ENCODE data around the gene HSPB1. TPM values are rescaled to one million over a fixed set of nuclear protein-coding genes. Genes with fewer than 3 reads are reported as not detected.
"Not testable (repeated sequence)": the region's sequence is repeated elsewhere in the genome, so short reads cannot be mapped to it uniquely, and the experiment has no call there.

HSPB1 gene
- total RNA-seq, 4 donors from 2014 or later = 981 to 2,288 (median 2,045) TPM

- Histone ChIP-seq H3K27me3 (peaks cover 41% of the 10 kb centered on the region), H3K4me1 (peaks cover 10% of the 10 kb centered on the region), H3K9me3 (no peaks in the 10 kb centered on the region), H3K27ac (no peak overlapping the region), H3K36me3 (no peaks in the 10 kb centered on the region), H3K4me3 (peak overlapping the region; percentile 46)
- 14% methylated on average over 1 of the region's 68 CpGs for WGBS
- TF ChIP-seq POLR2A (IDR thresholded peaks at IDR 0.05) (no peak), CTCF (IDR thresholded peaks at IDR 0.05) (no peak), POLR2AphosphoS5 (IDR thresholded peaks at IDR 0.05) (no peak), EP300 (IDR thresholded peaks at IDR 0.05) (no peak)
- DNase-seq (ENCODE audit: low spot score in 2 of 2) = no peak
These were observed 35.2 kb upstream of the HSPB1 start for GRCh38 chr7:76267107-76267893.

GRCh38 chr7:76267894-76268183 lies 34.6 kb upstream of the HSPB1 start:
- H3K4me3 ChIP-seq = no peak overlapping the region
- DNase-seq (ENCODE audit: low spot score in 2 of 2) = no peak
- peaks cover 41% of the 10 kb centered on the region for H3K27me3 ChIP-seq
- no peaks in the 10 kb centered on the region for H3K9me3 ChIP-seq
- TF ChIP-seq EP300 (IDR thresholded peaks at IDR 0.05) (no peak), CTCF (IDR thresholded peaks at IDR 0.05) (no peak)
- no peaks in the 10 kb centered on the region for H3K36me3 ChIP-seq
- WGBS = 32% methylated on average over 4 of the region's 4 CpGs
- peaks cover 10% of the 10 kb centered on the region for H3K4me1 ChIP-seq
- no peak overlapping the region for H3K27ac ChIP-seq

- TF ChIP-seq CTCF (IDR thresholded peaks at IDR 0.05) (no peak), POLR2AphosphoS5 (IDR thresholded peaks at IDR 0.05) (no peak), EP300 (IDR thresholded peaks at IDR 0.05) (no peak), POLR2A (IDR thresholded peaks at IDR 0.05) (no peak)
- DNase-seq (ENCODE audit: low spot score in 2 of 2) = no peak
- 30% methylated on average over 3 of the region's 5 CpGs for WGBS
- H3K36me3 ChIP-seq = no peaks in the 10 kb centered on the region
- no peaks in the 10 kb centered on the region for H3K9me3 ChIP-seq
- H3K27me3 ChIP-seq = peaks cover 41% of the 10 kb centered on the region
- no peak overlapping the region for H3K27ac ChIP-seq
- peaks cover 10% of the 10 kb centered on the region for H3K4me1 ChIP-seq
- no peak overlapping the region for H3K4me3 ChIP-seq
These were observed 34.1 kb upstream of the HSPB1 start for GRCh38 chr7:76268376-76268775.

GRCh38 chr7:76269895-76270294 lies 32.6 kb upstream of the HSPB1 start:
- H3K4me1 ChIP-seq = peaks cover 10% of the 10 kb centered on the region
- H3K36me3 ChIP-seq = no peaks in the 10 kb centered on the region
- no peak overlapping the region for H3K27ac ChIP-seq
- H3K9me3 ChIP-seq = no peaks in the 10 kb centered on the region
- H3K4me3 ChIP-seq = no peak overlapping the region
- H3K27me3 ChIP-seq = peaks cover 45% of the 10 kb centered on the region
- DNase-seq (ENCODE audit: low spot score in 2 of 2) = no peak
- TF ChIP-seq CTCF (IDR thresholded peaks at IDR 0.05) (no peak), POLR2A (IDR thresholded peaks at IDR 0.05) (no peak), EP300 (IDR thresholded peaks at IDR 0.05) (no peak), POLR2AphosphoS5 (IDR thresholded peaks at IDR 0.05) (no peak)
- WGBS = 17% methylated on average over 5 of the region's 5 CpGs

GRCh38 chr7:76271384-76271783 lies 31.1 kb upstream of the HSPB1 start:
- Histone ChIP-seq H3K4me1 (peaks cover 10% of the 10 kb centered on the region), H3K27me3 (peaks cover 47% of the 10 kb centered on the region)
- H3K27ac ChIP-seq; DNase-seq (ENCODE audit: low spot score in 2 of 2); H3K36me3 ChIP-seq; H3K4me3 ChIP-seq; H3K9me3 ChIP-seq: not testable (repeated sequence)
- 79% methylated on average over 2 of the region's 2 CpGs for WGBS

- H3K4me3 ChIP-seq = no peak overlapping the region
- DNase-seq (ENCODE audit: low spot score in 2 of 2) = no peak
- peaks cover 44% of the 10 kb centered on the region for H3K27me3 ChIP-seq
- H3K36me3 ChIP-seq = no peaks in the 10 kb centered on the region
- H3K9me3 ChIP-seq = no peaks in the 10 kb centered on the region
- peaks cover 5% of the 10 kb centered on the region for H3K4me1 ChIP-seq
- TF ChIP-seq EP300 (IDR thresholded peaks at IDR 0.05) (no peak), POLR2A (IDR thresholded peaks at IDR 0.05) (no peak), CTCF (IDR thresholded peaks at IDR 0.05) (no peak), POLR2AphosphoS5 (IDR thresholded peaks at IDR 0.05) (no peak)
- H3K27ac ChIP-seq = no peak overlapping the region
- WGBS = 92% methylated on average over 6 of the region's 6 CpGs
These were observed 30.3 kb upstream of the HSPB1 start for GRCh38 chr7:76272142-76272541.

All from suprapubic skin (tissue), 4 donors.